ENCODE results near the gene NKD1.

NKD1 gene

DNA sequence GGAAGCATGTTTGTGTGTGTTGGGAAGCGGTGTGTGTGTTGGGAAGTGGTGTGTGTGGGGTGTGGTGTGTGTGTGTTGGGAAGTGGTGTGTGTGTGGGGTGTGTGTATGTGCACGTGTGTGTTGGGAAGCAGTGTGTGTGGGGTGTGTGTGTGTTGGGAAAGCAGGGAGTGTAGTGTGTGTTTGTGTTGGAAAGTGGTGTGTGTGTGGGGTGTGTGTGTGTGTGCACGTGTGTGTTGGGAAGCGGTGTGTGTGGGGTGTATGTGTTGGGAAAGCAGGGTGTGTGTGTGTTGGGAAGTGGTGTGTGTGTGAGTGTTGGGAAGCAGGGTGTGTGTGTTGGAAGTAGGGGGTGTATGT lies 144.4 kb downstream of the NKD1 start:
- no peak for DNase-seq (ENCODE audit: low read depth in 2 of 2, low spot score in 1 of 2)

DNA sequence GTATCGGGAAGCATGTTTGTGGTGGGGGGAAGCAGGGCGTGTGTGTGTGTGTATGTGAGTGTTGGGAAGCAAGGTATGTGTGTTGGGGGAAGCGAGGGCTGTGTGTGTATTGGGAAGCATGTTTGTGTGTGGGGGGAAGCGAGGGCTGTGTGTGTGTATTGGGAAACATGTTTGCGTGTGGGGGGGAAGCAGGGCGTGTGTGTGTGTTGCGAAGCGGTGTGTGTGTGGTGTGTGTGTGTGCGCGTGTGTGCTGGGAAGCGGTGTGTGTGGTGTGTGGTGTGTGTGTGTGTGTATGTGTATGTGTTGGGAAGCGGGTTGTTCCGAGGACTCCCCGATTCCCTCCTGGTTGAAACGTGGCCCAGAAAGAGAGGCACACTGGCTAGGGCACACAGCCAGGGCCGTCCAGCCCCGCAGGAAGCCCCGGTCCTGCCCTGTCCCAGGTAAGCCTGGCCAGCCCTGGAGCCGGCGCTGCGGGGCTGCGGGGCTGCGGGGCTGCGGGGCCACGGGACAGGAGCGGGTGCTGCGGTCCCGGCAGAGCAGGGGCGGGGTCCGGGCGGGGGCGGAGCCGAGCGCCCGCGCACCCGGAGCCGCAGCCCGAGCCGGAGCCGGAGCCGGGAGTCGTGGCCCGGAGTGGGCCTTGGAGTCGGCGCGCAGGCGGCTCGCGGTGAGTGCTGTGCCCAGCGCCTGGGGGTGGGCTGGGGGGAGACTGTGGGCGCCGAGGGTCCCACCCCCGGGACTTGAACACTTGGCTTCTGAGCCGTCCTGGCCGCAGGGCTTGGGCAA lies 145.0 kb downstream of the NKD1 start, which contains the start of gene NOD2:
Gene NOD2 (plus strand): TSS at position 608 of the 783 bp plus-strand sequence. CDS start 5,890 bp downstream, outside the sequence.
- no peak for DNase-seq (ENCODE audit: low read depth in 2 of 2, low spot score in 1 of 2)

GRCh38 chr16:50694206-50694605 lies 146.0 kb downstream of the NKD1 start:
- no peak for DNase-seq (ENCODE audit: low read depth in 2 of 2, low spot score in 1 of 2)

DNA sequence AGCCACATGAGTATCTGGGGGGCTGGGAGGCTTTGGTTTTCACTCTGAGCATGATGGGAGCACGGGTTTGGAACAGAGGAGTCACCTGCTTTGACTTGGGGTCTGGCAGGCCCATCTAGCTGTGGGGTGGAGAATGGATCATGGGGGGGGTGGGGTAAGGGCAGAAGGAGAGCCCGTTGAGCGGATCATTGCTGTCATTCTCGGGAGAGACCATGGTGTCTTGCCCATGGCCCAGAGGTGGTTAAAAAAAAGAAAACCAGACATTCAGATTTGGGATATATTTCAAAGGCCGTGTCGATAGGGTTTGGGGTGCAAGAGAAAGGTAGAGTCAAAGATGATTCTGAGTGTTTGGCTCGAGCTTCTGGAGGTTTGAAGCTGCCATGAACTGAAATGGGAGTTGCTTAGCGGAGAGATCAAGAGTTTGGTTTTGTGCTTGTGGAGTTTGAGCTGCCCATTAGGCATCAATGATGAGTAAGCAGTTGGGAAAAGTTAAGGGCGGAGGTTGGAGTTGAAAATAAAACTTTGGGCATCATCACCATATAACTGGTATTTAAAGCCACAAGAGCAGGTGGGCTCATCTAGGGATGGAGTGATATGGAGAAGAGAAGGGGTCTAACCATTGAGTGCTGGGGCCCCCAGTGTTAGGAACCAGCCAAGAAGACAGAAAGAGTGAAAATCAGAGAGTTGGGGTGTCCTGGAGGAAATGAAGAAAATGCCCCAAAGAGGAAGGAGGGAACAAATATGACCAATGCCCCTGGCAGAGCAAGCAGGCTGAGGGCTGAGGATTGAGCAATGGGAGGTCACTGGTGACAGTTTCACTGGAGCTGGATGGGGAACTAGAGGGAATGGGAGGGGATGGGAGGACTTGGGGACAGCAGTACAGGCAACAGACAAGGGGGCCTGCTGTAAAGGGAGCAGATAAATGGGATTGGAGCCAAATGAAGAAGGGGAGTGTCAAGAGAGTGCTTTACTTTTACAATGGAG lies 147.1 kb downstream of the NKD1 start:
- DNase-seq (ENCODE audit: low read depth in 2 of 2, low spot score in 1 of 2), result no peak

GRCh38 chr16:50696126-50696525 lies 147.9 kb downstream of the NKD1 start:
- no peak for DNase-seq (ENCODE audit: low read depth in 2 of 2, low spot score in 1 of 2)

DNA sequence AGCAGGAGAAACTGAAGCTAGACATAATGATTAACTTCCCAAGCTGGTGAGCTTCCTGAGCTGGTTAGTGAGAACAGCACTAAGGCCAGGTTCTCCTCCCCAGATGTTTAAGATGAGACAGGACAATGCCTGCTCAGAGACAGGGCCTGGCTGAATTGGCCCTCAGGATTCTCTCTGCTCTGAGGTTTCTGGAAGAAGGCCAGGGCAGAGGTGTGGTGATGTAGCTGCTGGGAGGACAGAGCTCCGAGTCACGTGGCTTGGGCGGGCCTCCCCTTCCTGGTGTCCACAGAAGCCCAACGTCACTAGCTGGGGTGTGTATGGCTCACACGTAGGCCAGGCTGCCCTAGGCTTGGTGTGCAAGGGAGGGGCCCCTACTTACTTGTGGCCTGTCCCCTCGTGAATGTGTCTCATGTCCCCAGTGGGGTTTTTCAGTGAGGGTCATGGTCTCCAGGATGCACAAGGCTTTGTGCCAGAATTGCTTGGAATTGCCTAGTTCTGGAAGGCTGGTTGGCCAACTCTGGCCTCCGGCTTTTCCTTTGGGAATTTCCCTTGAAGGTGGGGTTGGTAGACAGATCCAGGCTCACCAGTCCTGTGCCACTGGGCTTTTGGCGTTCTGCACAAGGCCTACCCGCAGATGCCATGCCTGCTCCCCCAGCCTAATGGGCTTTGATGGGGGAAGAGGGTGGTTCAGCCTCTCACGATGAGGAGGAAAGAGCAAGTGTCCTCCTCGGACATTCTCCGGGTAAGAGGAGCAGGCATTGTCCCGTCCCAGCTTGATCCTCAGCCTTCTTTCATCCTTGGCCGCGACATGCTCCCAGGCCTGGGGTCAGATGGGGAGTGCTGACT lies 148.6 kb downstream of the NKD1 start:
- no peak for DNase-seq (ENCODE audit: low read depth in 2 of 2, low spot score in 1 of 2)

DNA sequence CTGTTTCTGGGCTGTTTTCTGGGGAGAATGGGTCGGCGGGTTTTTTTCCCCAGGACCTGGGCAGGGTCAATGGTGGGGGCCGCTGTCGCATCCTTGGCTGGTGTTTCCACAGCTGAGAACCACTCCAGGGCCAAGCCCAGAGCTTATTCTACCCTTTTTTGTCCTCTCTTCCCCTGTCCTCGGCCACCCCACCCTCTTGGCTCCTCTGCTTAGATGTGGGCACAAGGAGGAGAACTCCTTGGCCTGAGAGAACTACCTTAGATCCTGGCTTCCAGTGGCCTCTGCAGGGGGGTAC lies 149.2 kb downstream of the NKD1 start:
- no peak for DNase-seq (ENCODE audit: low read depth in 2 of 2, low spot score in 1 of 2)

DNA sequence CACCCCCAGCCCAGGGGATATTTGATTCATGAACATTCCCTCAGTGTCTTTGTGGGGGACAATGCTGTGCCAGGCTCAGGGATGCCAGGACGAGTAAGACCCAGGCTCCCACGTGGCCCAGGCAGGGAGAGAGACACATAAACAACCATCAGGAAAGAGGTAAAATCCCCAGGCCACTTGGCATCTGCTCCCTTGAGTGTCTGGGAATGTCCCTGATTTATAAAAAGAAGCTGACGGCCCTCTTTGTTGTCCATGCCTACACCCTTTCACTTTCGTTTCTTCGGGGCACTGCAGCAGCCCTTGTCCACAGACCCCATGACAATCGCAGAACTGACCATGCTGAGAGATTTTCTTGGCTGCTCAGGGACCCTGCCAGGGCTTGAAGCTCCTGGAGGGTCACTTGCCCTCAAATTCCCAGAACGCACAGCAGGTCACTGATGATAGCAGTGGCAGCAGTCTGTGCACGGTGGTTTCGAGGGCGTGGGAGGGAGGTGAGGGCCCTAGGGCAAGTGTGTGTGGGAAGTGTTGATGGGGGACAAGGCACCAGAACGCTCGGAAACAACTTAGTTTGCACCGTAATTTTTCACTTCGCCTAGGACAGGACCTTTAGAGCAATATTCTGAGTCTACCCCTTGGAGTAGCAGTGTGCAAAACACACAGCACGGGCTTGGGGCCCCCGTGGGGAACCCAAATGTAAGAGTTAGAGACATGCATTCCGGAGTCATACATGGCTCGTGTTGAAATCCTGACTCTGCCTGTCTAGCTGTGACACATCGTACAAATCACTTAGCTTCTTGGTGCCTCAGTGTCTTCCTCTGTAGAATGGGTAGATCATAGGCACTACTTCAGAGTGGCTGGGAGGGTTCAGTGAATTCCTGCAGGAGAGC lies 149.9 kb downstream of the NKD1 start:
- DNase-seq (ENCODE audit: low read depth in 2 of 2, low spot score in 1 of 2), result no peak

Measured in stimulated activated CD8-positive, alpha-beta memory T cell treated with anti-CD3 and anti-CD28 coated beads, Interleukin-4, amount 100 ng/mL, for 1 hour (primary cell).